RPMI8226 (cell line): ENCODE measurements around the gene LYSMD1.

ENCODE experiments used
- DNase-seq: peaks from one replicate; pipeline ENCODE4 v3.0.0-alpha.2; 2015

LYSMD1 gene

DNA sequence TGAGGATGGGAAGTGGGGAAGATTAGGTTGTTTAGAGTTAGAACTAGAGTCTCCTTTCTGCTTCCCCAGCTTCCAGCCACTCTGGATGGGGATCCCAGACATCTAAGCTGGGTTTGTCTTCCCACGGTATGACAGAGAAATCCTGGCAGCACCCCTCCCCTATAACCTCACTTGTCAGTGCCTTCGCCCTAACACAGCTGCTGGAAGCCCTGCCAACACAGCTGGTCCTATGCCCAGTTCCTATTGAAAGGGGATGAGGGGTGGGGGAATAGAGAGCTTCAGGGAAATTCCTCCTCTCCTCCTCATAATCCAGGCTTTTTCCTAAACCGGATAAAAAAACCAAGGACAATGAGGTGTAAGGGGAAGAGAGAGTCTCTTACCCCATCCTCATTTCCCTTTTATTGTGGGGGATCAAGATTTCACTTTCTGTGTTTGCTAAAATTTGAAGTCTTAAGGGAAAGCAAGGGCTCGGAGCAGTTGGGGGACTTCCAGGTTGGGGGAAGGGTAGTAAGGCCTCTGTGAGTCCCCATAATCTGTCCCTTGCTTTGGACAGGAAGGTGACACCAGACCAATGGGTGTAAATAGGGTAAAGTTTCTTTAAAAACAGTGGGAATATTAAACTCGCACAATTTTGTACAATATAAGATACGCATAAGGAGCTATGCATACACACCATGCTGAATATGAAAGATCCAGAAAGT is 9.5 kb upstream of the LYSMD1 start:
- no peak for DNase-seq

- no peak for DNase-seq
These were observed 5.5 kb upstream of the LYSMD1 start for GRCh38 chr1:151171190-151171589.

DNA sequence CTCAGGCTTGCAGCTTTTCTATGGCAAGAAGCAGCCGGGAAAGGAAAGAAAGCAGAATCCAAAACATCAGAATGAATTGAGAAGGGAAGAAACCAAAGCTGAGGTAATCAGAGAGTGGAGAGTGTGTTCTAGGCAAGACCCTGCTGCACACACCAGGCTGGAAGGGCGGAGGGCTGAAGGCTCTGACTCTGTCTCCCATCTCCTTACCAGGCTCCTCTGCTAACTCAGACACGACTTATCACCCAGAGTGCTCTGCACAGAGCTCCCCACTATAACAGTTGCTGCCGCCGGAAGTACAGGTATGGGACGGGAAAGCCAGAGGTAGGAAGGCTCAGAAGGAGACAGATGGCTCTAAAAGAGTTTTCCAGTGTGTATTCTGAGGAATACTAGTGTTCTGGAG is 1.4 kb upstream of the LYSMD1 start:
- DNase-seq = no peak

DNA sequence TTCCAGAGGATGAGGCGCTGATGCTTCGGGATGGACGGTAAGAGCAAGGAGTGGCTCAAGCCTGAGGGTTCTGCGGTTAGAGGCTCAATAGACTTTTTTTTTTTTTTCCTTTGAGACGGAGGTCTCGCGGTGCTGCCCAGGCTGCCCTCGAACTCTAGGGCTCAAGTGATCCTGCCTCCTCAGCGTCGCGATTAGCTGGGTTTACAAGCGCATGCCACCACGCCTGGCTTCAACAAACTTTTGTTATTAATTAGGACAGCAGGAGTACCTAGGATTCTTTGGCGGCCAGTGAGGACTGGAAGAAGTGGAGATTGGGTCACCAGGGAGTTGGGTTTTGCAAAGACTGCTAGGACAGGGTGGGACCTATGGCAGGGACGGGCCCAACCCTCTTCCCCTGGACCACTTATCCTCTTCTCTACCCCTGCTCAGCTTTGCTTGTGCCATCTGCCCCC is 829 bp upstream of the LYSMD1 start:
- DNase-seq = peak; percentile 37

GRCh38 chr1:151165281-151165737 is 393 bp downstream of the LYSMD1 start:
- DNase-seq = no peak

GRCh38 chr1:151164732-151165280 is 896 bp downstream of the LYSMD1 start:
- no peak for DNase-seq

DNA sequence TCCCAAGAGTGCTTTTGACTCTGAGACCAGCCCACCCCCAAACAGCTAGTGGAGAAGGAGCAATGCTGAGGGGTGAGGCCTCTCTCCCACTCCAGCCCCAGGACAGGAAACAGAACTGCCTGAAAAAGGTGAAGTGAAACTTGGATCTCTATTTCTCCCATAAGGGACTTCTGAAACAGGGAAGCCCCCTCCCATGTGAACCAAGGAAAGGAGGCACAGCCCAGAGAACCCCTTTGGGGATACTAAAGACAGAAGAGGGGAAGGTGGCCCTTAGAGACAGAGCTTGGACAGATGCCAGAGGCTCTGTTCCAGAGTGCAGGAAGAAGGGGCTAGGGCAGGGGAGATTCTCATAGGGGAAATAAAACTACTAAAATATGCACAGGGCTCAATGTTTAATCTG is 6.3 kb downstream of the LYSMD1 start:
- peak; percentile 35 for DNase-seq

DNA sequence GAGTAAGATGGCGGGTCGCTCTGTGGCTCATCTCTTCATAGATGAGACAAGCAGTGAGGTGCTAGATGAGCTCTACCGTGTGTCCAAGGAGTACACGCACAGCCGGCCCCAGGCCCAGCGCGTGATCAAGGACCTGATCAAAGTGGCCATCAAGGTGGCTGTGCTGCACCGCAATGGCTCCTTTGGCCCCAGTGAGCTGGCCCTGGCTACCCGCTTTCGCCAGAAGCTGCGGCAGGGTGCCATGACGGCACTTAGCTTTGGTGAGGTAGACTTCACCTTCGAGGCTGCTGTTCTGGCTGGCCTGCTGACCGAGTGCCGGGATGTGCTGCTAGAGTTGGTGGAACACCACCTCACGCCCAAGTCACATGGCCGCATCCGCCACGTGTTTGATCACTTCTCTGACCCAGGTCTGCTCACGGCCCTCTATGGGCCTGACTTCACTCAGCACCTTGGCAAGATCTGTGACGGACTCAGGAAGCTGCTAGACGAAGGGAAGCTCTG is 6.9 kb downstream of the LYSMD1 start:
- DNase-seq = peak; percentile 49

- DNase-seq = no peak
These were observed 7.4 kb downstream of the LYSMD1 start for GRCh38 chr1:151158326-151158725.

- DNase-seq = no peak
These were observed 8.6 kb downstream of the LYSMD1 start for GRCh38 chr1:151157067-151157531.

DNA sequence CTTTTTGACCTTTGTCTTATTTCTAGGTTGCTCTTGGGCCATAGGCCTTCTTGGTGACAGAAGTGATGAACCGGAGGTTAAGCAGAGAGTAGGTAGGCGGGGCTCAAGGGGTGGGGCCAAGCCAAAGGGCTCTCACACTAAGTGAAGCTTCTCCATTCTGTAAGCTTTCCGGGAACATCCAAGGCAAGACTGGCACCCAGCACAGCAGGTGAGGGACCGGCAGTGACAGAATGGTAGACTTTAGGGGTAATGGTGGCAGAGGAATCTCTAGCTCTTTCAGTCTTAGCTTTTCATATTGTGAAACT is 9.2 kb downstream of the LYSMD1 start, which contains the start of gene TNFAIP8L2:
Gene TNFAIP8L2, plus strand, starts transcription at position 135 of the 305 bp plus-strand sequence. CDS start 2,049 bp downstream, outside the sequence.
- DNase-seq = peak; percentile 69

GRCh38 chr1:151147665-151148064 is 18.0 kb downstream of the LYSMD1 start:
- no peak for DNase-seq

GRCh38 chr1:151147132-151147503 is 18.6 kb downstream of the LYSMD1 start:
- DNase-seq = no peak

DNA sequence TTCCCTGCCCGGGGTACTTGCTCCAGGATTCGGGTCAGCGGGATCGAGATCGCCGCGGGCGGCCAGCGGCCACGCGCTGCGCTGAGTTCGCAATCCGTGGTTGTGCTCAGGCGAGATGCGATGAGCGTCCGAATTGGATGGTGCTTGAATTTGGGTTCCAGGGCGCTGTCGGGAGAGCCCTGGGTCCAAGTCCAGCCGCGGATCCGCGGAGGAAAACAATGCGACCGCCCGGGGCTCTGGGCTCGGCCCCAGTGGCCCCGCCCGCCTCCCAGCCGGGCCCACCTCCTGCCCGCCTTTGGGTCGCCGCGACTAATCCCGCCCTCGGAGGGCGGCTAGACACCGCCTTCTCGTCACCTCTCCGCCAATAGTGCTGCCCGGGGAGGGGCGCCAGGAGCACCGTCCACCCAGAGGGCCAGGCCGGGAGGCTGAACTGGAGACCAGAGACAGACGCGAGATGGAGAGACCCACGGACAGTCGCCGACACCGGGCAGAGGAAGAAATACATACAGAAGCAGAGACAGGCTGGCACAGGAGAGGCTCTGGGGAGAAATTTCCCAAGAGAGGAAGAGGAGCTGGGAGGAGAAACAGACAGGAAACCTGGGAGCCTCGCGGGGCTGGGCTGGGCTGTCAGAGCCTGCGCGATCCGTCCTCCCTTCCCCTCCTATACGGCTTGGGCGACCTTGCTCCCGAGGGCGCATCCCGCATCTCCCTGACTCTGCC is 19.1 kb downstream of the LYSMD1 start, which contains the start of gene SEMA6C:
Gene SEMA6C, minus strand, starts transcription at position 220 of the 720 bp plus-strand sequence. CDS start 4,010 bp downstream, outside the sequence.
- DNase-seq = peak; percentile 93

DNA sequence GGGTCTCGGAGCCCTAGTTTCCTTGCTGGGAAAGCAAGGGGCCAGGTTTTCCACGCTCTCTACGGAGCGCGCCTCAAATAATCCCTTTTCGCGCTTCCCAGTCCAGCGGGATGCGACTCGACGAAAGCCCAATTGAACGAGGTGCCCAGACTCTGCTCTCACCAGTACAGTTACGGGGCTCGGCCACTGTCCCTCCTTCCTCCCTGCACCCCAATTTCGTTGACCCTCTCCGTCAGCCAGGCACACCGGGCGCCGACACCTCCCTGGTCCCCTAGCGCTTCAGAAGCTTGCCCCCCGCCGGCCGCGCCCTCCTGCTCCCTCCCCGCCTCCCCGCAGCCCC is 19.7 kb downstream of the LYSMD1 start:
- DNase-seq = no peak

DNA sequence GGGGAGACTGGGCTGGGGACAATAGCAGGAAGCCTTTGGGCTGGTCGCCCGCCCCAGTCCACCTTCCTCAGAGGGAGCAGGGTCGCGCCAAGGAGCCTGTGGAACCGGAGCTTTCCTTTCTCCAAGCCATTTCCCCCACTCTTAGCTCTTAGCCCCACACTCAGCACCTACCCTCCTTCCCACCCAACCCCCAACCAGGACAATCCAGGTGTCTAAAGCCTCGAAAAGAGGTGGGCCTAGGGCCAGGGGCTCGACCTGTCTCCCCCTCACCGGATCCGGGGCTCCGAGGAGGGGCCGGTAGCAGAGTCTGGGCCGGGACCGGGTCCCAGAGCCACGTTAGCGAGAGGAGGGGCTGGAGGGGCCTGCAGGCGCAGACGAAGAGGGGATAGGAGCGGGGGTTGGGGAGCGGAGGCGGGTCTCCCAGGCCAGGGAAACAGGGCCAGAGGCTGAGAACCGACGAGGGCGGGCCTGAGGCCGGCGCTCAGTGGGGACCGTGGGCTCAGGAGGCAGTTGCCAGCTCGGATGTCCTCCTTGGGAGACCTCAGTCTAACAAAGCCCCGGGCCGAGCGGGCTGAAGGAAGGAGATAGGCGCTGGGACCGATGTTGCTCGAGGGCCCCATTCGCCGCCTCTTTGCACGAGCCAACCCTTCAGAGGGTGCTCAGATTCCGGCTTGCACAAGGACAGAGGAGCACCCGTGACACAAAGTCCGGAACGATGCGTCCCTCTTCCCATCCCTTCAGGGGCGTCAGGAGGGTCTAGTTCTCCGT is 20.2 kb downstream of the LYSMD1 start:
- no peak for DNase-seq

DNA sequence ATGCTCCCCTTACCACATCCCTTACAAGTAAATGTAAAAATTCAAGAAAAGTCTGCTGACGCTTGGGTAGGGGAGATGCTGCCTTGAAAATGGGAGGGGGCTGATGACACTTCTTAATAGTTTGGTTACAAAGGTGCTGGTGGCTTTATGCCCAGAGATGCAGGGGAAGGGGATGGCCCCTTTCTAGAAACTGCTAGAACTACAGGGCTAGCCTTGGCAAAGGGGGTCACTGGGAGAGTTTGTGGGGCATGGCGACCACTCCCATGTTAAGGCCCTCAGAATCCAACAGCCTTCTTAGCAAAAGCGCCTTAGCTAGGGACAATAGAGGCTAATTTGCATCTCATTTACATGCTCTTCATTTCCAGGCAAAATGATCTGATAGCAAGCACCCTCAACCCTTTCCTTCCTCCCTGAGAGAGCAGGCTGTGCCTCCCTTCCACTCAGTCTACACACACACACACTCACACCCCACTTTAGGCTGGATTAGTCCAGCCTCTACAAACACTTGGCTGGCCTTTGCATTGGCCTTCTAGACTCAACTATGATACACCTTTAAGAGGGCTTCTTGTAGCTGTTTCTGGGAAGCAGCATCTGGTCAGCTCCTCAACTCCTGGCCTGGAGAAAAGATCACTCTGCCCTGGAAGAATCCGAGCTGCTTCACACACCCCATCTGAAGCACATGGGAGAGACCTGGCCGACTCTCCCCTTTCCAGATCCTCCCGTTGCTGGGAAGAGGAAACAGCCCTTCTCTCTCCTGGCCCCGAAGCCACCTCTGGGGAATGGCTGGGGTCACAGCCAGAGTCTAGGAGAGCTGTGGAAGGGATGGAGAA is 21.0 kb downstream of the LYSMD1 start:
- no peak for DNase-seq

DNA sequence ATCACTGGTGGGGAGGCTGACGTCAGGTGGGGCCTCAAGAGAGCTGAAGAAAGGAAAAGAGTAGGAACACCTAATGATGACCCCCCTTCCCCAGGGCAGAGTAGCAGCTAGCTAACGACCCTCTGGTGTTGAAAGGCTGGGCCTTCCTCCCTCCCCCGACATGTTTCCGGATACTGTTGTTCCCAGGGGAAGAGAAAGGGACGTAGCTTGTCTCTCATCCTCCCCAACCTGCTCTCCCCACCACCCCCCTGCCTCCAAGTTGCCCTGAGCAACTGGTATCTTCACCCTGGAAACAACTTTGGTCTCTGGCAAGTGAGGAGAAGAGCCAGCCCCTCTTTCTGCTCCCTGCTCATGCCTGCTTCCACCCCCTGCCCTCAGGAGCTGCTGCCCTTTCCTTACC is 21.7 kb downstream of the LYSMD1 start:
- no peak for DNase-seq

- DNase-seq = no peak
These were observed 22.7 kb downstream of the LYSMD1 start for GRCh38 chr1:151143057-151143435.

GRCh38 chr1:151142411-151143056 is 23.2 kb downstream of the LYSMD1 start:
- DNase-seq = no peak

- no peak for DNase-seq
These were observed 27.9 kb downstream of the LYSMD1 start for GRCh38 chr1:151137789-151138188.
